ENCODE data around the gene ABLIM2. TPM values are rescaled to one million over a fixed set of nuclear protein-coding genes. Genes with fewer than 3 reads are reported as not detected.

Gene ABLIM2
- polyA plus RNA-seq, 4 donors = 1.1 to 12.7 (median 4.4) TPM

GRCh38 chr4:8095956-8096689 is 62.5 kb downstream of the ABLIM2 start:
- 80 to 92% (median 89%) methylated on average over 21 of the region's 21 CpGs for WGBS, 3 donors
- peaks cover 0 to 9% of the 10 kb centered on the region in 2 donors for H3K9me3 ChIP-seq (ENCODE audit: control insufficient read depth in 2 of 2, insufficient read depth in 1 of 2, low read depth in 1 of 2, low read length in 1 of 2)
- peak overlapping the region in 1 of 3 donors; percentile 3 for H3K27ac ChIP-seq (ENCODE audit: low read depth in 1 of 3, low read length in 2 of 3)
- no peak overlapping the region for H3K4me3 ChIP-seq (ENCODE audit: low read depth in 1 of 3, low read length in 3 of 3)
- no peaks in the 10 kb centered on the region for H3K27me3 ChIP-seq (ENCODE audit: control insufficient read depth in 3 of 3, insufficient read depth in 3 of 3, low read length in 3 of 3)
- no peak for DNase-seq
- no peaks in the 10 kb centered on the region for H3K36me3 ChIP-seq (ENCODE audit: control insufficient read depth in 3 of 3, insufficient read depth in 2 of 3, low read depth in 1 of 3, low read length in 3 of 3)
- no peak for FAIRE-seq
- peaks cover 0 to 4% (median 0%) of the 10 kb centered on the region in 3 donors for H3K4me1 ChIP-seq (ENCODE audit: control insufficient read depth in 3 of 3, insufficient read depth in 2 of 3, low read depth in 1 of 3, low read length in 2 of 3)

DNA sequence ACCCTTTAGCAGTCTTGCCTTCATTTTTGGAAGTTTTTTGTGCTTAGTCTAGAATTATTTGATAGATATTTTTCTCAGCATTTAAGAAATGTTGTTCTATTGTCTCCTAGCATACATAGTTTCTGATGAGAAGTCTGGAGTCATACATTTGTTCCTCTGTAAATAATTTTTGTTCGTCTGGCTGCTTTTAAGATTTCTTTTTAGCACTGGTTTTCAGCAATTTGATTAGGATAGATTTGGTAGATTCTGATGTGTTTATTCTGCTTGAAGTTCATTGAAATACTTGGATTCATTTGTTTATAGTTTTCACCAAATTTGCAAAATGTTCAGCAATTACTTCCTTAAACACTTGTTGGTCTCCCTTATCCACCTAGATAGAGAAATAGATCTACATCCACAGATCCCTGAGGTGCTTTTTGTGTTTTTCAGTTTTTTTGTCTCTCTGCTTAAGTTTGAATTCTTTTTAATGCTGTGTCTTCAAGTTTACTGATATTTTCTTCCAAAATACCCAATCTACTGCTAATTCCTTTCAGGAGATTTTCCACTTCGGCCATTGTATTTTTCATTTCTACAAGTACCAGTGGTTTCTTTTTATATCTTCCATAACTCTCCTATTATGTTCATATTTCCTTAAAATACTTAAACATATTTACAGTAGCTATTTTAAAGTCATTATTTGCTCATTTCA is 64.9 kb downstream of the ABLIM2 start:
- H3K9me3 ChIP-seq (ENCODE audit: control insufficient read depth in 2 of 2, insufficient read depth in 1 of 2, low read depth in 1 of 2, low read length in 1 of 2) = peaks cover 0 to 9% of the 10 kb centered on the region in 2 donors
- H3K4me1 ChIP-seq (ENCODE audit: control insufficient read depth in 3 of 3, insufficient read depth in 2 of 3, low read depth in 1 of 3, low read length in 2 of 3) = peaks cover 0 to 4% (median 0%) of the 10 kb centered on the region in 3 donors
- no peak overlapping the region for H3K27ac ChIP-seq (ENCODE audit: low read depth in 1 of 3, low read length in 2 of 3)
- no peaks in the 10 kb centered on the region for H3K36me3 ChIP-seq (ENCODE audit: control insufficient read depth in 3 of 3, insufficient read depth in 2 of 3, low read depth in 1 of 3, low read length in 3 of 3)
- no peaks in the 10 kb centered on the region for H3K27me3 ChIP-seq (ENCODE audit: control insufficient read depth in 3 of 3, insufficient read depth in 3 of 3, low read length in 3 of 3)
- 94 to 99% (median 95%) methylated on average over 2 of the region's 2 CpGs for WGBS, 3 donors
- H3K4me3 ChIP-seq (ENCODE audit: low read depth in 1 of 3, low read length in 3 of 3) = no peak overlapping the region
- no peak for DNase-seq
- FAIRE-seq = no peak

- H3K9me3 ChIP-seq (ENCODE audit: control insufficient read depth in 2 of 2, insufficient read depth in 1 of 2, low read depth in 1 of 2, low read length in 1 of 2) = peaks cover 0 to 9% of the 10 kb centered on the region in 2 donors
- DNase-seq = no peak
- FAIRE-seq = no peak
- H3K4me1 ChIP-seq (ENCODE audit: control insufficient read depth in 3 of 3, insufficient read depth in 2 of 3, low read depth in 1 of 3, low read length in 2 of 3) = peaks cover 0 to 4% (median 0%) of the 10 kb centered on the region in 3 donors
- H3K27me3 ChIP-seq (ENCODE audit: control insufficient read depth in 3 of 3, insufficient read depth in 3 of 3, low read length in 3 of 3) = no peaks in the 10 kb centered on the region
- 91 to 96% (median 95%) methylated on average over 2 of the region's 2 CpGs for WGBS, 3 donors
- H3K36me3 ChIP-seq (ENCODE audit: control insufficient read depth in 3 of 3, insufficient read depth in 2 of 3, low read depth in 1 of 3, low read length in 3 of 3) = no peaks in the 10 kb centered on the region
- H3K27ac ChIP-seq (ENCODE audit: low read depth in 1 of 3, low read length in 2 of 3) = no peak overlapping the region
- H3K4me3 ChIP-seq (ENCODE audit: low read depth in 1 of 3, low read length in 3 of 3) = no peak overlapping the region
Measured at GRCh38 chr4:8092282-8092681, 66.3 kb downstream of the ABLIM2 start.

DNA sequence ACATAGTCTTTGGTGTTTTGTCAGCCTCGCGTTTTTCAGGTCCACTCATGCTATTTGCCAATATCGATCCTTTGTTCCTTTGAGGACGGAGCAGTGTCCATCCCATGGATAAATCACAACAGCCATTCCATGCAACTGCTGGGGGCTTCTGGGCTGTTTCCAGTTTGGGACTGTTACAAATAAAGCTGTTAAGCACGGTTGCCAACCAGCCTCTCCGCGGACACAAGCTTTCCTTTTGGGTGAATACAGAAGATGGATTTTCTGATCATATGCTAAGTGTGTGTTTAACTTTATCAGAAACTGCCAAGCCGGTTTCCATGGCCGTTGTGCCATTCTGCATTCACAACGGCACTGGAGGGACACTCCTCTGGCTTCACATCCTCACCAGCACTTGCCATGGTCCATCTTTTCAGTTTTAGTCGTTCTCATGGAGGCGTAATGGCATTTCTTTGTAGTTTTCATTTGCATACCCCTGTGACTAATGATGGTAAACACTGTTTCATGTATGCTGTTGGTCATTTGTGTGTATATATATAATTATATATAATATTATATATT is 67.8 kb downstream of the ABLIM2 start:
- Histone ChIP-seq H3K4me1 (ENCODE audit: control insufficient read depth in 3 of 3, insufficient read depth in 2 of 3, low read depth in 1 of 3, low read length in 2 of 3) (peaks cover 0 to 4% (median 0%) of the 10 kb centered on the region in 3 donors), H3K4me3 (ENCODE audit: low read depth in 1 of 3, low read length in 3 of 3) (no peak overlapping the region), H3K27ac (ENCODE audit: low read depth in 1 of 3, low read length in 2 of 3) (peak overlapping the region in 1 of 3 donors; percentile 46), H3K36me3 (ENCODE audit: control insufficient read depth in 3 of 3, insufficient read depth in 2 of 3, low read depth in 1 of 3, low read length in 3 of 3) (no peaks in the 10 kb centered on the region), H3K27me3 (ENCODE audit: control insufficient read depth in 3 of 3, insufficient read depth in 3 of 3, low read length in 3 of 3) (no peaks in the 10 kb centered on the region), H3K9me3 (ENCODE audit: control insufficient read depth in 2 of 2, insufficient read depth in 1 of 2, low read depth in 1 of 2, low read length in 1 of 2) (peaks cover 0 to 9% of the 10 kb centered on the region in 2 donors)
- WGBS, 3 donors = 69 to 77% (median 71%) methylated on average over 12 of the region's 12 CpGs
- FAIRE-seq (no peak), DNase-seq (no peak)

DNA sequence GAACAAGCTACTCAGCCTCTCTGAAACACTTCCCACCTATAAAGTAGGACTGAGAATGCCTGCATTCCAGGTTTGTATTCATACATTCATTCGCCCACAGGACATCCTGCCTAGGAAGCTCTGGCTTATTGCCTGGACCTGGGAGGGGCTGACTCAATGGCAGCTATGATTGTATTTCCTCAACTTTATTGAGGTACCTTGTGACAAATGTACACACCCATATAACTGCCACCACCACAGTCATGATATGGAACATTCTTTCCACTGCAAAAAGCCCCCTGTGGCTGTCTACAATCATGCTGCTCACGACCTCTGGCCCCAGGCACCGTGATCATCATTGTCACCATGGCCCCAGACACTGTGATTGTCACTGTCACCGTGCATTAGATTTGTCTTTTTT is 68.3 kb downstream of the ABLIM2 start:
- WGBS, 3 donors = 15 to 45% (median 18%) methylated on average over 4 of the region's 4 CpGs
- Histone ChIP-seq H3K36me3 (ENCODE audit: control insufficient read depth in 3 of 3, insufficient read depth in 2 of 3, low read depth in 1 of 3, low read length in 3 of 3) (no peaks in the 10 kb centered on the region), H3K27ac (ENCODE audit: low read depth in 1 of 3, low read length in 2 of 3) (peak overlapping the region in 1 of 3 donors; percentile 46), H3K9me3 (ENCODE audit: control insufficient read depth in 2 of 2, insufficient read depth in 1 of 2, low read depth in 1 of 2, low read length in 1 of 2) (peaks cover 0 to 9% of the 10 kb centered on the region in 2 donors), H3K4me1 (ENCODE audit: control insufficient read depth in 3 of 3, insufficient read depth in 2 of 3, low read depth in 1 of 3, low read length in 2 of 3) (peaks cover 0 to 4% (median 0%) of the 10 kb centered on the region in 3 donors), H3K4me3 (ENCODE audit: low read depth in 1 of 3, low read length in 3 of 3) (no peak overlapping the region), H3K27me3 (ENCODE audit: control insufficient read depth in 3 of 3, insufficient read depth in 3 of 3, low read length in 3 of 3) (no peaks in the 10 kb centered on the region)
- FAIRE-seq (no peak), DNase-seq (peak; percentile 23 to 65)

- no peaks in the 10 kb centered on the region for H3K27me3 ChIP-seq (ENCODE audit: control insufficient read depth in 3 of 3, insufficient read depth in 3 of 3, low read length in 3 of 3)
- no peak overlapping the region for H3K4me3 ChIP-seq (ENCODE audit: low read depth in 1 of 3, low read length in 3 of 3)
- no peaks in the 10 kb centered on the region for H3K36me3 ChIP-seq (ENCODE audit: control insufficient read depth in 3 of 3, insufficient read depth in 2 of 3, low read depth in 1 of 3, low read length in 3 of 3)
- peak overlapping the region in 1 of 3 donors; percentile 6 for H3K27ac ChIP-seq (ENCODE audit: low read depth in 1 of 3, low read length in 2 of 3)
- WGBS, 3 donors = 73 to 81% (median 76%) methylated on average over 7 of the region's 7 CpGs
- FAIRE-seq (no peak), DNase-seq (no peak)
- peaks cover 0 to 9% of the 10 kb centered on the region in 2 donors for H3K9me3 ChIP-seq (ENCODE audit: control insufficient read depth in 2 of 2, insufficient read depth in 1 of 2, low read depth in 1 of 2, low read length in 1 of 2)
- peaks cover 0 to 4% (median 0%) of the 10 kb centered on the region in 3 donors for H3K4me1 ChIP-seq (ENCODE audit: control insufficient read depth in 3 of 3, insufficient read depth in 2 of 3, low read depth in 1 of 3, low read length in 2 of 3)
Measured at GRCh38 chr4:8089862-8090261, 68.8 kb downstream of the ABLIM2 start.

- WGBS, 3 donors = 87 to 93% (median 89%) methylated on average over 12 of the region's 12 CpGs
- Histone ChIP-seq H3K36me3 (ENCODE audit: control insufficient read depth in 3 of 3, insufficient read depth in 2 of 3, low read depth in 1 of 3, low read length in 3 of 3) (no peaks in the 10 kb centered on the region), H3K9me3 (ENCODE audit: control insufficient read depth in 2 of 2, insufficient read depth in 1 of 2, low read depth in 1 of 2, low read length in 1 of 2) (peaks cover 0 to 6% of the 10 kb centered on the region in 2 donors), H3K4me3 (ENCODE audit: low read depth in 1 of 3, low read length in 3 of 3) (no peak overlapping the region), H3K27ac (ENCODE audit: low read depth in 1 of 3, low read length in 2 of 3) (no peak overlapping the region), H3K27me3 (ENCODE audit: control insufficient read depth in 3 of 3, insufficient read depth in 3 of 3, low read length in 3 of 3) (no peaks in the 10 kb centered on the region), H3K4me1 (ENCODE audit: control insufficient read depth in 3 of 3, insufficient read depth in 2 of 3, low read depth in 1 of 3, low read length in 2 of 3) (peaks cover 0 to 4% (median 0%) of the 10 kb centered on the region in 3 donors)
- no peak for DNase-seq
- no peak for FAIRE-seq
Measured at GRCh38 chr4:8088966-8089491, 69.6 kb downstream of the ABLIM2 start.

DNA sequence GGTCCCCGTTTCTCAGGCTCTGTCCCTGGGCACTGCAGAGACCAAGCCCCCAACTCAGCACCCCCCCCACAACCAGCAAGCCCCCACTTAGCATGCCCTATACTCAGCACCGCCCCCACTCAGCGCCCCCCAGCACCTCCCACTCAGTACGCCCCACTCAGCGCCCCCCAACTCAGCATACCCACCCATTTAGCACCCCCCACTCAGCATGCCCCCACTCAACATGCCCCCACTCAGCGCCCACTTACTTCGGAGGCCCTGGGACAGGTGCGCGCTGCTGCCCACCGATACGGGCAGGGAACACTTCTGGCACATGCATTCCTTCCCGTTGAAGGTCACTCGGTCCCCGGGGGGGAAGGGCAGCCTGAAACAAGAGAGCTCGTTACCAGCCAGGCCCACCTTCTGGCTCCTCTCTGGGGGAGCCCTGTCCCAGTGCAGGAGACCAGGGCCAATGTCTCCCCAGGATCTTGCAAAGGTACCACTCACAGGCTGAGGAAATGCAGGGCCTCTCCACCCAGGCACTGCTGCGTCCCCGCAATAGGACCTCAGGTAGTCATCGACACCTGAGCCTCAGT is 70.6 kb downstream of the ABLIM2 start:
- Histone ChIP-seq H3K4me1 (ENCODE audit: control insufficient read depth in 3 of 3, insufficient read depth in 2 of 3, low read depth in 1 of 3, low read length in 2 of 3) (peaks cover 0 to 4% (median 0%) of the 10 kb centered on the region in 3 donors), H3K4me3 (ENCODE audit: low read depth in 1 of 3, low read length in 3 of 3) (no peak overlapping the region), H3K27ac (ENCODE audit: low read depth in 1 of 3, low read length in 2 of 3) (no peak overlapping the region), H3K27me3 (ENCODE audit: control insufficient read depth in 3 of 3, insufficient read depth in 3 of 3, low read length in 3 of 3) (no peaks in the 10 kb centered on the region), H3K9me3 (ENCODE audit: control insufficient read depth in 2 of 2, insufficient read depth in 1 of 2, low read depth in 1 of 2, low read length in 1 of 2) (peaks cover 0 to 2% of the 10 kb centered on the region in 2 donors), H3K36me3 (ENCODE audit: control insufficient read depth in 3 of 3, insufficient read depth in 2 of 3, low read depth in 1 of 3, low read length in 3 of 3) (no peaks in the 10 kb centered on the region)
- FAIRE-seq = no peak
- no peak for DNase-seq
- 85 to 87% (median 86%) methylated on average over 17 to 18 of the region's 18 CpGs for WGBS, 3 donors

Data from small intestine (tissue), 7 donors.